HFFc6 (cell line): ENCODE results near the gene LAMA5. TPM values are rescaled to one million over a fixed set of nuclear protein-coding genes. Genes with fewer than 3 reads are reported as not detected.

Experiments
- DNase-seq: peaks from one replicate; pipeline ENCODE4 v3.0.0-alpha.2; 2018
- H3K27ac Mint-ChIP-seq: 2 replicates; pipeline ENCODE4 v1.8.0; 2020; ENCODE audit warnings: mild to moderate bottlenecking, mixed read lengths
- H3K27me3 Mint-ChIP-seq: 2 replicates; pipeline ENCODE4 v1.8.0; 2021; ENCODE audit warnings: mild to moderate bottlenecking, moderate library complexity, mixed read lengths; ENCODE audit not compliant: insufficient read depth
- H3K36me3 Mint-ChIP-seq: 2 replicates; pipeline ENCODE4 v1.8.0; 2021; ENCODE audit warnings: low read depth, mixed read lengths
- H3K4me1 Mint-ChIP-seq: 2 replicates; pipeline ENCODE4 v1.8.0; 2020; ENCODE audit warnings: low read depth, mixed read lengths
- H3K4me3 Mint-ChIP-seq: 2 replicates; pipeline ENCODE4 v1.8.0; 2020; ENCODE audit warnings: mild to moderate bottlenecking, moderate library complexity, mixed read lengths
- H3K9me3 Mint-ChIP-seq: 2 replicates; pipeline ENCODE4 v1.8.0; 2020; ENCODE audit warnings: mild to moderate bottlenecking, mixed read lengths
- CTCF ChIP-seq: fragments of 200-600 bp; sonication (generic); IDR thresholded peaks from 2 replicates; pipeline ENCODE4 v1.5.0; 2021; ENCODE audit warnings: antibody characterized with exemption, mild to moderate bottlenecking
- total RNA-seq, 6 experiments: library from RNA; stranded (reverse); fragmentation: NEBNext Ultra II Directional; extraction: Animal tissue kit (Norgen Biotek cat#: 25700); gene quantifications; 2 replicates in 1 of 6; 3 replicates in 5 of 6; pipeline ENCODE4 v1.2.3, GENCODE V29; 2021

Gene LAMA5
- total RNA-seq, 6 experiments from 2014 or later, result 1.2 to 2.4 (median 1.5) TPM

GRCh38 chr20:62292108-62292507 lies 75.0 kb downstream of the LAMA5 start:
- no peaks in the 10 kb centered on the region for H3K9me3 Mint-ChIP-seq
- no peak overlapping the region for H3K4me3 Mint-ChIP-seq
- DNase-seq, result no peak
- no peaks in the 10 kb centered on the region for H3K4me1 Mint-ChIP-seq
- no peak for TF ChIP-seq CTCF
- peaks cover 8% of the 10 kb centered on the region for H3K36me3 Mint-ChIP-seq
- H3K27me3 Mint-ChIP-seq, result peaks cover 3% of the 10 kb centered on the region; the same call in 1 of the 2 replicates
- H3K27ac Mint-ChIP-seq, result no peak overlapping the region

DNA sequence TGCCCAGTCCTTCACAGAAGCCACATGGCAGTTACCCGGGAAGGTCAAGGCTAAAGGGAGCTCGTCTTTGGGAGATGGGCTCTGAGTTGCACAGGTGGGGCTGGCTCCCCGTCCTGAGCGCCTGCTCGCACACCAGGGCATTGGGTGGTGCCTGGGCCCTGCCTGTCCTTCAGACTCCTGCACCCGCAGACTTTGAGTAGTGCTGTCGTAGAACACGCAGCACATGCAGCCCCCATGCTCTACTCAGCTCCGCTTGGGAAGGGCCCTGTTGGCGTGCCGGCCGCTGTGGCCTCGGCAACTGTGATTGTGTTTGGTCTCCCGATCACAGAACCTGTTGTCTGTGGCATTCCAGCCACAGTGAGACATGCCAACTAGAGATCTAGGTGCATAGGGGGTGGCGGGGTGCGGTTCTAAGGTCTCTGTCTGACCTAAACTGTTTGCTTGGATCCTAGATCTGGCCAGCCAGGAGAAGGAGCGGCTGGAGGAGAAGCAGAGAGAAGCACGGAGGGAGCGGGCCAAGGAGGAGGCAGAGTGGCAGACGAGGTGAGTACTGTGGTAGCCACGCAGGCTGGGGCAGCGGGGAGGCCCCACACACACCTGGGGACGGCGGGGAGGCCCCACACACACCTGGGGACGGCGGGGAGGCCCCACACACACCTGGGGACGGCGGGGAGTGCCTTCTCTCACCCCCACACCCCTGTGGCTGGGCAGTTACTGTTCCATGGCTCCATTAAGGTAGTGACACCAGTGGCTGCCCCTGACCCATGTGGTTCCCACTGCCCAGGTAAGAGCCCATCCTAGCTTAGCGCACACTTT lies 75.7 kb downstream of the LAMA5 start:
- H3K36me3 Mint-ChIP-seq, result peaks cover 8% of the 10 kb centered on the region
- no peak overlapping the region for H3K27ac Mint-ChIP-seq
- H3K9me3 Mint-ChIP-seq, result no peaks in the 10 kb centered on the region
- no peaks in the 10 kb centered on the region for H3K4me1 Mint-ChIP-seq
- TF ChIP-seq CTCF, result no peak
- peaks cover 3% of the 10 kb centered on the region; the same call in 1 of the 2 replicates for H3K27me3 Mint-ChIP-seq
- DNase-seq, result no peak
- H3K4me3 Mint-ChIP-seq, result no peak overlapping the region

- Mint-ChIP-seq H3K4me3 (no peak overlapping the region), H3K4me1 (no peaks in the 10 kb centered on the region), H3K36me3 (peaks cover 8% of the 10 kb centered on the region), H3K27me3 (peaks cover 3% of the 10 kb centered on the region; the same call in 1 of the 2 replicates), H3K27ac (no peak overlapping the region), H3K9me3 (no peaks in the 10 kb centered on the region)
- TF ChIP-seq CTCF, result no peak
- DNase-seq, result no peak
These were observed 77.2 kb downstream of the LAMA5 start for GRCh38 chr20:62289898-62290297.

DNA sequence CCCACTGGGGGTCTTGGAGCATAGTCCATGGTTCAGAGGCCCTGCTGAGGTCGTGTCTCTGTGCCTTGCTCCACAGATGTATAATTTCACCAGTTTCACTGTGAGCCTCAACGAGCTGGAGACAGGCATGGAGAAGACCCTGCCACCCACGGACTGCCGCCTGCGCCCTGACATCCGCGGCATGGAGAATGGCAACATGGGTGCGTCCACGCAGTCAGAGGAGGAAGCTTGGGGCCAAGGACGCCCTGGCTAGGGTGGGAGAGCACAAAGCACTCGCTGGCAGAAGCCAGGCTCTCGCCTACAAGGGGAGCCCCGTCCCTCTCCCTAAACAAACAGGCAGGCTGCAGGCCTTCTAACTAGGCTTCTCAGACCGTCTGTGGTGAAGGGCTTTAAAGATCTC lies 78.0 kb downstream of the LAMA5 start:
- no peak for DNase-seq
- Mint-ChIP-seq H3K4me1 (no peaks in the 10 kb centered on the region), H3K9me3 (no peaks in the 10 kb centered on the region), H3K27me3 (peaks cover 3% of the 10 kb centered on the region; the same call in 1 of the 2 replicates), H3K36me3 (peaks cover 7% of the 10 kb centered on the region), H3K27ac (no peak overlapping the region), H3K4me3 (no peak overlapping the region)
- TF ChIP-seq CTCF, result no peak

DNA sequence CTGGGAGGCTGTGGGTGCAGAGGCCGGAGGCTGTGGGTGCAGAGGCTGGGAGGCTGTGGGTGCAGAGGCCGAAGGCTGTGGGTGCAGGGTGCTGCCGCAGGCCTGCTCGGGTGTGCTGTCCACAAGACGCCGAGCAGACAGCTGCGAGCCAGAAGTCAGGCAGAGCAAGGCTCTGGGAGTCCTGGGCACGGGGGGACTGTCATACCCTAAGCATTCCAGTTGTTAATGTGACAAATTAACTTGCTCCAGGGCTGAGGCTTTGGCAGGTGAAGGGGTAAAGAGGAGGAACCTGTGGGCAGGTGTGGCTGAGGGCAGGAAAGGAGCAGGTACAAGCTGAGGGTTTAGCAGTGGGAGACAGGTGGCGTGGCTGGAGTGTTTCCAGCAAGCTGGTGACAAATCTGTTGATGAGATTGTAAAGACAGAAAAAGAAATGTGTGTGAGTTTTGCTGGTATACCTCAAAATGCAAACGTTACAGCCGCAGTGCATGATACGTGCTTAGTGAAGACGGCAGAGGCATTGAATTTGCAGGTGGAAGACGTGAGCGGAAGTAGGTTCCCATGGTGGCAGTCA lies 78.5 kb downstream of the LAMA5 start:
- Mint-ChIP-seq H3K4me1 (no peaks in the 10 kb centered on the region), H3K27me3 (peaks cover 3% of the 10 kb centered on the region; the same call in 1 of the 2 replicates), H3K4me3 (no peak overlapping the region), H3K9me3 (no peaks in the 10 kb centered on the region), H3K36me3 (peaks cover 8% of the 10 kb centered on the region; the same call in 1 of the 2 replicates), H3K27ac (no peak overlapping the region)
- no peak for TF ChIP-seq CTCF
- DNase-seq, result no peak
